ENCODE measurements around the gene FARP1.
A peak's percentile ranks its signal among the peaks of the same experiment; 100 is the strongest.

The FARP1 gene

GRCh38 chr13:98452851-98453843 lies 310.3 kb downstream of the FARP1 start:
- no peak for DNase-seq

- DNase-seq = peak; percentile 82
These were observed 311.5 kb downstream of the FARP1 start for GRCh38 chr13:98454389-98454881.

GRCh38 chr13:98456413-98456845 lies 313.5 kb downstream of the FARP1 start:
- DNase-seq = no peak

DNA sequence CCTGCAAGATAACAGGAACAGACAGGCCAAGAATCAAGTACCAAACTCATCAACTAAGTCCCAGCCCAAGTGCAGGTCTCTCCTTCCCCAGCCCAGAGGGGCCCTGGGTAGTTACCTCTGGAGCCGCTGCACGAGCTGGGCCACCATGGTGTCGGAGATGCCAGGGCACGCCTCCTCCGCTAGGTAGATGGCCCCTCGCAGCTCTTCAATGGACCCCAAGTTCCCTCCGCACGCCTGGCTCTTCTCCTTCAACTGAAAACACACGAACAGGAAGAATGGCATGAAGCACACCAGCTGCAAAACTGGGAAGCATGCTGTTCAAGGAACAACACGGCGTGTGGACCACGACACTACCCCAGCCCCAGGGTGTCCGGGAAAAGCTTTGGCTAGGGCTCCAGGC lies 314.2 kb downstream of the FARP1 start:
- no peak for DNase-seq

- DNase-seq = no peak
These were observed 315.5 kb downstream of the FARP1 start for GRCh38 chr13:98458431-98458830.

GRCh38 chr13:98459171-98459681 lies 316.3 kb downstream of the FARP1 start:
- DNase-seq = no peak

DNA sequence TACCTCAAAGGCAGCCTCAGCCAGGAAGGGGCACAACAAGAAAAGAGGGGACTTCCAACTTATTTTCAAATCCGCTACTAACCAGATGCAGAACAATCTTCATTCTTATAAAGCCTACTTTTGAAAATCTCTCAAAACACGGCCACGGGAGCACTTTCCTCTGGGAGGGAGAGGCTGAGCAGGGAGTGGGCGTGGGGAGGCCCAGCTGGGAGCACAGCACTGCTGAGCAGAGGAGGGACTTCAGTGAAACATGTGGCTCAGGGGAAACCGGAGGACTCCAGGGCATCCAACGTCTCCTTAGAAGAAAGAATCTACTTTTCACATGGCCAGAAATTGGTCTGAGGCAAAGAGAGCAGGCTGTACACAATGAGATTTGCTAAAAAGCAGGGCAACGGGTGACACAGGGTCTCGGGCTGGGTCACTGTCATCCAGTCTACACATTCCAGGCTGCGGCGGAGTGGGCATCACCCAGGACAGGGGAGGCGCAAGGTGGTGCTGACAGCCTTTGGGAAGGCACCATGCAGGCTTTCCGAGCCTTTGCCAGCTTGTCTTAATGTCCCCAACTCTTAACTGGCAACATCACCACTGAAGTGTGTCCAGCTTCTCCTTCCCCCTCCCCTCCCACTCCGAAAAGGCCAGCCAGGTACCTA lies 317.0 kb downstream of the FARP1 start:
- DNase-seq = no peak

DNA sequence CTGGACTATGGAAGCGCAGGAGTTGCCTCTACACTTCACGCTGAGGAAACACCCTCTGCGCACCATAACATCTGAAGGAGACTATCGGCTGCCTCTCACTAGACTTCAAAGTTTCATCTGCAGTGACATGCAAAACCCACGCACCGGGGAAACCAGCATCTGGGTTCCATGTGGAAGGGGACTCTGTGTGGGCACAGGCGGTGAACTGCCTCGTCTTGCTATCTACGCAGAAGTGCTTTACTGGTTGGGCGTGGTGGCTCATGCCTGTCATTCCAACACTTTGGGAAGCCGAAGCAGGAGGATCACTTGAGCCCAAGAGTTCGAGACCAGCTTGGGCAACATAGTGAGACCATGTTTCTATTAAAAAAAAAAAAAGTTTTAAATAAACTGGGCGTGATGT lies 317.6 kb downstream of the FARP1 start:
- DNase-seq = no peak

DNA sequence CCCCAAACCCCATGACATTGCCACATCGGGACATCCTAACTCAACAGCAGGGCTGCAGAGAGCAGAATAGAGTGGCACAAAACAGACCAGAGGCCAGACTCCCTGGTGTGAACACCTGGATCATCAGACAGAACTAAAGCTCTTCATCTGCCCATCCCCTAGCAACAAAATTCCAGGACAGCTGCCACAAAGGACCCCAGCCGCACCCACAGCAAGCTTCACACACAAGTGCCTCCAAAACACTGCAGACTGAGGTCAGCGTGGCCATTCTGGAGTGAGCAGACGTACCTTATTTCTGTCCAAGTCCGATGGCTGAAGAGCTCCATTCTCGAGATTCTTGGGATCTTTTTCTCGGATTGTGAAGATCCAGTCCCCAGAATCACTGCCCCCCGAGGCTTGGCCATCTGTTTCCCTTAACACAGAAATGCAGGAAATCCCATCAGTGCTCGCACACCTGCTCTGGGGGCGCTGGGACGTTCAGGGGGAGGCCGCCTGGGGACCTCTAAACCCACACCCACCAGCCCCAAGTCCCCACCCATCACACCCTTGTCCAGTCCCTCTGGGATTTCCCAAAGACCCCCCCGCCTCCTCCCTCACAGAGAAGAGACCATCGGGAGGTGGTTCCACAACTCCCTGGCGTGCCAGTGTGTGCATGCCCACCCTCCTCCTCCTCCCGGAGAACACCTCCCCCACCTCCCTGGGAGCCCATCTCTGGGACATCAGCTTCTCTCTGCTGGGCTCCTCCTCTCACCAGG lies 318.8 kb downstream of the FARP1 start:
- DNase-seq = no peak

DNA sequence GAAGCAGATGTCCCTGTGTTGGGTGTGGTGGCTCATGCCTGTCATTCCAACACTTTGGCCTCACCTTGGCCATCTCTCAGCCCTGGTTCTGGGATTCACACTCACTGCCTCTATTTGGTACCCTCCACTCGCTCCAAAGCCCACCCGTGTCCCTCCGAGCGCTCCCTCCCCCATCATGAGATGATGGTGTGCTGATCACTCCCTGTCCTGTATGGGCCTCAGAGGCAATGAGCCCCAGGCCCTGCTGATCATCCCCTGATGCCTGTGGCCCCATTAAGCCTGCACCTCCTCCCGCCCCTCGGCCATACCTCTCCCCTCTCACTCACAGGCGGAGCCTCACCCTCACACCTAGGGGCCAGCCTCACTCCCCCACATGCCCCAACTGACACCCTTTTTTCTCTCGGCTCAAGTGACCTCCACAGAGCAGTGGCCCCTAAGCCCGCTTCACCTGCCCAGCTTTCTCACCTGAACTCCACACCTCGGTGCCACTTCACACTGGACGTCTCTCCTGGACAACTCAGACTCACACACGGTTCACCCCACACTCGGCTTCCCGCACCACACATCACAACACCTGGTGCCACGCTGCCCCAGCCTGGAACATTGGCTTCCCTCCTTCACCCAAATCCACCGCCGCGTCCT lies 319.5 kb downstream of the FARP1 start:
- DNase-seq = no peak

GRCh38 chr13:98462946-98463345 lies 320.1 kb downstream of the FARP1 start:
- DNase-seq = no peak

- DNase-seq = peak; percentile 68
These were observed 323.8 kb downstream of the FARP1 start for GRCh38 chr13:98466634-98467236.

DNA sequence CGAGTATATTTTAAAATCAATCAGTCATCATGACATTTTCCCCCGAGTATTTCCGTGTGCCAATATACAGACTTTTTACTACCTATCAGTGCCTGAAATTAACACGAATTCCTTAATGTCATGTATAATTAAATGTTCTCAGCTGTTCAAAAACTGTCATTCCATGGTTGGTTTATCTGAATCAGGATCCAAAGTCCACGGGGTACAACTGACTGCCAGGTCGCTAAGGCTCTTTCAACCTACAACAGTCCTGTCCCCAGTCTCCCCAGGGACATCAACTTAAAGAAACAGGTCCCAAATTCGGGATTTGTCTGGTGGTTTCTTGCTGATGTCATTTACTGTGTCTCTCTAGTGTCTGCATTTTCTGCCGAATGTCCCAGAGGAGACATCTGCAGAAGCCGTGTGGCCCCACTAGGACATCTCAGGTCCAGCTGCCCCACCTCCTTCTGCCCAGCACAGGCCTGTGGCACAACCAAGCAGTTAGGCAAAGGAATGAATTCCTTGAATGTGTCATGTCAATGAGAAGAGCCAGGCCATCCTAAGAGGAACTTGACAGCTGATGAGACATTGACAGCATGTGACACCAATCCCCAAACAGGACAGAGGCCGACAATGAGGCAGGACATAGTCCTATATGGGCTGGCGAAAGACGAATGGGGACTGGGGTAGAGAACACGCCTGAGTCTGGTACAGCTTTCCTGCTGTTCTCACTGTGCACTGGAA lies 324.5 kb downstream of the FARP1 start:
- DNase-seq = no peak

- DNase-seq = no peak
These were observed 325.5 kb downstream of the FARP1 start for GRCh38 chr13:98468361-98468760.

DNA sequence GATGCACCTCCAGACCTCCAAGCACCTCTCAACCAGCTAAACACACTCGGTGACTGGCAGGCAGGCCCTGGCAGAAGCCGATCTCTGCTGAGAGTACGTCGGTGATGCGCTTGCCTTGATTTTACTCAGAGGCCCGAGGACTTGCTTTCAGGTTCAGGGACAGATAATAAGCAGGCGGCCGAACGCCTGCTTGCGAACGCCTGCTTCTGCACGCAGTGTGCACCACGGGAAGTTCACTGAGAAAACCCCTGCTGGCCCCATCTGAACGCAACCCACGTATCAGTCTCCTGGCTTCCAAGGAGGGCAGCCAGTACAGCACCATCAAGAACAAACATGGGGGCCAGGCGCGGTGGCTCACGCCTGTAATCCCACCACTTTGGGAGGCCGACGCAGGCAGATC lies 326.0 kb downstream of the FARP1 start:
- DNase-seq = no peak

GRCh38 chr13:98470920-98471319 lies 328.0 kb downstream of the FARP1 start:
- no peak for DNase-seq

DNA sequence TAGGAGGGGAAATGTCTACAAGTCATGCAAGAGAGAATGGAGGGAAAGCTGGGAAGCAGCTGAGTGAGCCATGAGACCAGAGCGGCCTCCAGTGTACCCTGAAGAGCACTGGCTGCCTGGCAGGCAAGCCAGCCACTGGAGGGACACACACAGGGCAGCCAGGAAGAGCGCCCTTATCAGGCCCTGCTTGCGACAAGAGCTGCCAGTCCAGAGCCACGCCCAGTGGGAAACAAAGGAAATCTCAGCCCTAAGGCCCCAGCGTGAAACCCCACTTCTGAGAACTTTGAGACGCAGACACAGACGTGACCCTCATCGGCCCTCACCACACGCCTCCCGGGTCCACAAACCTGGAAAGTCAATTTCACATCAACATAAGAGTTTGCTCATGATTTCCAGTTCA lies 329.0 kb downstream of the FARP1 start:
- peak; percentile 54 for DNase-seq

DNA sequence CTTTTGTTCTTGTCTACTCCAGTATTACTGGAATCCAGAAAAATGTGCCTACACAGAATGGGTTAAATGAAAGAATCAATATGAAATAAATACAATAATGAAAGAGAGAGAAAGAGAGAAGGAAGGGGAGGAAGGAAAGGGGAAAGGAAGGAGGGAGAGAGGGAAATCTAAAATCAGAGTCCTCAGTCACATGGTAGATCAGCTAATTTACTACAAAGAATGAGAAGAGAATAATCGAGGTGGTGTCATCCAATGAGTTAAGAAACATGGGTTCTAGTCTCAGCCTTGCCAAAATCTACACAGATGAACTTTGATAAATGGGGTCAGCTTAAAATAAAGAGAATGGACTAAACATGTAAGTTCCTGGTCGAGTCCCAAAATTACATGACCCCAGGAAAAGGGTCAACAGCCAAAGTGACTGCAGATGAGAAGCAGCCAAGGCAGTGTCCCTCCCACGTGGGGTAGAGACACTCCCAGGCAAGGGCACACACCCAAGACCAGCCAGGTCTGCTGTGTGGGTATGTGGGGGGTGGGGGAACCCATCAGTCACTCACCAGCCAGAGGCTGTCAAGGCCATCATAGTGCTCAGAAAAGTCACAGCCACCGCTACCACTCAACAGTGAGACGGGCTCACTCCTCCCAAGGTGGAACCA lies 330.4 kb downstream of the FARP1 start:
- no peak for DNase-seq

- DNase-seq = no peak
These were observed 330.9 kb downstream of the FARP1 start for GRCh38 chr13:98473788-98474144.

DNA sequence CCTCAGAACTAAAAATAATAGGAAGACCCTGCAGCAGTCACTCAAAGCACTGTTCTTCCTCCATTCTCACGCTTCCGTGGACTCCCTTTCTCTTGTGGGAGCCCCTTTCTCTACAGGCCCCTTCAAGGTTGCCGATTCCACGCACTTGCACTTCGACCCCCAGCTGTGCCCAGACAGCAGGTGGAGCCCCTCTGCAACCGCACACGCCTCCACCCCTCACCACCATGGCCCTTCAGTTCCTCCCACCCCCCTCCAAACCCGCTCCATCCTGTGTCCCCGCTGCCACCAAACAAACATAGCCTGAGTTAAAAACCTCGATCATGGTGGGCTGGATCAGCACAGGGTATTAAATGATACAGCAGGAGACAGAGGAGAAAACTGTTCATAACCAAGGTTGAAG lies 331.4 kb downstream of the FARP1 start:
- DNase-seq = no peak

DNA sequence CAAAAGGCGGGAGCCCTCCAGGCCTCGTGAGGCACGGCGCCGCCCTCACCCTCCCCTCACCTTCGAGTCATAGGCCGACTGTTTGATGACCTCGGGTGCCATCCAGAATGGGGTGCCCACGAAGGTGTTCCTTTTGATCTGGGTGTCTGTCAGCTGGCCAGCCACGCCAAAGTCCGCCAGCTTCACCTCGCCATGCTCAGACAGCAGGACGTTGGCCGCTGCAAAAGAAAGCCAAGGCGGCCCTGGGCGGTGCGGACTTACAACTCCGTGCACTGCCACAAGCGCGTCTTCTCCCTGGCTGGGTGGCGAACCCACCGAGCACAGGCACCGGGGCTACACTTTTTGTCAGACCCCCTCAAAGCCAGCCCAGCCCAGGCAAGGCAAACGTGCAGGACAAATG lies 331.9 kb downstream of the FARP1 start:
- no peak for DNase-seq
